Measurements from ENCODE around the gene SULT4A1. TPM values are rescaled to one million over a fixed set of nuclear protein-coding genes. Genes with fewer than 3 reads are reported as not detected.

Gene SULT4A1
- polyA plus RNA-seq, 3 donors = not detected

GRCh38 chr22:43823353-43823908, 38.9 kb downstream of the SULT4A1 start:
- Mint-ChIP-seq H3K9me3 (peaks cover 0 to 2% (median 0%) of the 10 kb centered on the region in 7 donors), H3K4me3 (no peak overlapping the region), H3K4me1 (no peaks in the 10 kb centered on the region), H3K27ac (no peak overlapping the region), H3K36me3 (no peaks in the 10 kb centered on the region), H3K27me3 (ENCODE audit: low read depth in 3 of 3) (peaks cover 7 to 13% (median 11%) of the 10 kb centered on the region in 3 donors)
- H3K27me3 ChIP-seq (ENCODE audit: control insufficient read depth in 2 of 2, insufficient read depth in 2 of 2, low read length in 2 of 2) = no peaks in the 10 kb centered on the region
- no peak overlapping the region for H2AFZ ChIP-seq (ENCODE audit: insufficient read depth, low read depth, low read length, poor library complexity, severe bottlenecking)
- no peaks in the 10 kb centered on the region for H3K36me3 ChIP-seq (replicated peaks in 1 of 2; ENCODE audit: control insufficient read depth in 1 of 2, insufficient read depth in 2 of 2, low read length in 2 of 2)
- DNase-seq = no peak
- H3K9me3 ChIP-seq (replicated peaks in 1 of 2; ENCODE audit: control insufficient read depth in 1 of 2, insufficient read depth in 1 of 2, low read length in 2 of 2) = no peaks in the 10 kb centered on the region
- no peaks in the 10 kb centered on the region for H3K79me2 ChIP-seq (ENCODE audit: insufficient read depth, low read length)
- intact Hi-C loops (cut with micrococcal nuclease) = no loop called here
- no peak for TF ChIP-seq CTCF (IDR thresholded peaks at IDR 0.05)
- no peak overlapping the region for H3K9ac ChIP-seq (ENCODE audit: insufficient read depth, low read length, poor library complexity, severe bottlenecking)
- WGBS (ENCODE audit: insufficient coverage) = 87% methylated on average over 13 of the region's 13 CpGs
- no peaks in the 10 kb centered on the region for H3K4me1 ChIP-seq (ENCODE audit: control insufficient read depth in 1 of 2, insufficient read depth in 2 of 2, low read length in 2 of 2)
- H4K20me1 ChIP-seq (ENCODE audit: insufficient read depth, low read length) = no peaks in the 10 kb centered on the region
- no peak overlapping the region for H3K4me3 ChIP-seq (replicated peaks in 1 of 3; ENCODE audit: low read depth in 2 of 3, low read length in 3 of 3)
- H3K27ac ChIP-seq (ENCODE audit: low read depth in 1 of 2, low read length in 2 of 2) = no peak overlapping the region
- no peak overlapping the region for H3K4me2 ChIP-seq (replicated peaks; ENCODE audit: extremely low read depth, low read length, poor library complexity, severe bottlenecking)

GRCh38 chr22:43821606-43822425, 40.5 kb downstream of the SULT4A1 start:
- Histone ChIP-seq H3K9ac (ENCODE audit: insufficient read depth, low read length, poor library complexity, severe bottlenecking) (no peak overlapping the region), H4K20me1 (ENCODE audit: insufficient read depth, low read length) (no peaks in the 10 kb centered on the region), H3K27me3 (ENCODE audit: control insufficient read depth in 2 of 2, insufficient read depth in 2 of 2, low read length in 2 of 2) (no peaks in the 10 kb centered on the region), H3K4me1 (ENCODE audit: control insufficient read depth in 1 of 2, insufficient read depth in 2 of 2, low read length in 2 of 2) (no peaks in the 10 kb centered on the region), H3K27ac (ENCODE audit: low read depth in 1 of 2, low read length in 2 of 2) (no peak overlapping the region), H2AFZ (ENCODE audit: insufficient read depth, low read depth, low read length, poor library complexity, severe bottlenecking) (no peak overlapping the region), H3K79me2 (ENCODE audit: insufficient read depth, low read length) (no peaks in the 10 kb centered on the region), H3K9me3 (replicated peaks in 1 of 2; ENCODE audit: control insufficient read depth in 1 of 2, insufficient read depth in 1 of 2, low read length in 2 of 2) (no peaks in the 10 kb centered on the region), H3K4me2 (replicated peaks; ENCODE audit: extremely low read depth, low read length, poor library complexity, severe bottlenecking) (no peak overlapping the region), H3K36me3 (replicated peaks in 1 of 2; ENCODE audit: control insufficient read depth in 1 of 2, insufficient read depth in 2 of 2, low read length in 2 of 2) (no peaks in the 10 kb centered on the region), H3K4me3 (replicated peaks in 1 of 3; ENCODE audit: low read depth in 2 of 3, low read length in 3 of 3) (no peak overlapping the region)
- no peak for TF ChIP-seq CTCF (IDR thresholded peaks at IDR 0.05)
- H3K27me3 Mint-ChIP-seq (ENCODE audit: low read depth in 3 of 3) = peaks cover 7 to 13% (median 11%) of the 10 kb centered on the region in 3 donors
- H3K9me3 Mint-ChIP-seq = peaks cover 0 to 2% (median 0%) of the 10 kb centered on the region in 7 donors
- peak overlapping the region in 1 of 7 donors; percentile 50 for H3K27ac Mint-ChIP-seq
- H3K4me1 Mint-ChIP-seq = no peaks in the 10 kb centered on the region
- no peaks in the 10 kb centered on the region for H3K36me3 Mint-ChIP-seq
- WGBS (ENCODE audit: insufficient coverage) = 79% methylated on average over 16 of the region's 22 CpGs
- DNase-seq = no peak
- intact Hi-C loops (cut with micrococcal nuclease) = no loop called here
- no peak overlapping the region for H3K4me3 Mint-ChIP-seq
